ENCODE measurements around the gene HOXB6.

GRCh38 chr17:48599354-48599753 is 5.4 kb downstream of the HOXB6 start:
- TF ChIP-seq, protein P1, sequence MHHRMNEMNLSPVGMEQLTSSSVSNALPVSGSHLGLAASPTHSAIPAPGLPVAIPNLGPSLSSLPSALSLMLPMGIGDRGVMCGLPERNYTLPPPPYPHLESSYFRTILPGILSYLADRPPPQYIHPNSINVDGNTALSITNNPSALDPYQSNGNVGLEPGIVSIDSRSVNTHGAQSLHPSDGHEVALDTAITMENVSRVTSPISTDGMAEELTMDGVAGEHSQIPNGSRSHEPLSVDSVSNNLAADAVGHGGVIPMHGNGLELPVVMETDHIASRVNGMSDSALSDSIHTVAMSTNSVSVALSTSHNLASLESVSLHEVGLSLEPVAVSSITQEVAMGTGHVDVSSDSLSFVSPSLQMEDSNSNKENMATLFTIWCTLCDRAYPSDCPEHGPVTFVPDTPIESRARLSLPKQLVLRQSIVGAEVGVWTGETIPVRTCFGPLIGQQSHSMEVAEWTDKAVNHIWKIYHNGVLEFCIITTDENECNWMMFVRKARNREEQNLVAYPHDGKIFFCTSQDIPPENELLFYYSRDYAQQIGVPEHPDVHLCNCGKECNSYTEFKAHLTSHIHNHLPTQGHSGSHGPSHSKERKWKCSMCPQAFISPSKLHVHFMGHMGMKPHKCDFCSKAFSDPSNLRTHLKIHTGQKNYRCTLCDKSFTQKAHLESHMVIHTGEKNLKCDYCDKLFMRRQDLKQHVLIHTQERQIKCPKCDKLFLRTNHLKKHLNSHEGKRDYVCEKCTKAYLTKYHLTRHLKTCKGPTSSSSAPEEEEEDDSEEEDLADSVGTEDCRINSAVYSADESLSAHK (tag by site-specific recombination; IDR thresholded peaks at IDR 0.05), result no peak
- TF ChIP-seq ZNF37A (tag by site-specific recombination; IDR thresholded peaks at IDR 0.05) (no peak), OVOL3 (tag by site-specific recombination; IDR thresholded peaks at IDR 0.05) (no peak)
- TF ChIP-seq, protein P2, sequence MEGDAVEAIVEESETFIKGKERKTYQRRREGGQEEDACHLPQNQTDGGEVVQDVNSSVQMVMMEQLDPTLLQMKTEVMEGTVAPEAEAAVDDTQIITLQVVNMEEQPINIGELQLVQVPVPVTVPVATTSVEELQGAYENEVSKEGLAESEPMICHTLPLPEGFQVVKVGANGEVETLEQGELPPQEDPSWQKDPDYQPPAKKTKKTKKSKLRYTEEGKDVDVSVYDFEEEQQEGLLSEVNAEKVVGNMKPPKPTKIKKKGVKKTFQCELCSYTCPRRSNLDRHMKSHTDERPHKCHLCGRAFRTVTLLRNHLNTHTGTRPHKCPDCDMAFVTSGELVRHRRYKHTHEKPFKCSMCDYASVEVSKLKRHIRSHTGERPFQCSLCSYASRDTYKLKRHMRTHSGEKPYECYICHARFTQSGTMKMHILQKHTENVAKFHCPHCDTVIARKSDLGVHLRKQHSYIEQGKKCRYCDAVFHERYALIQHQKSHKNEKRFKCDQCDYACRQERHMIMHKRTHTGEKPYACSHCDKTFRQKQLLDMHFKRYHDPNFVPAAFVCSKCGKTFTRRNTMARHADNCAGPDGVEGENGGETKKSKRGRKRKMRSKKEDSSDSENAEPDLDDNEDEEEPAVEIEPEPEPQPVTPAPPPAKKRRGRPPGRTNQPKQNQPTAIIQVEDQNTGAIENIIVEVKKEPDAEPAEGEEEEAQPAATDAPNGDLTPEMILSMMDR (tag by site-specific recombination; IDR thresholded peaks at IDR 0.05), result no peak
